Measurements from ENCODE around the gene NDUFC1.
"Not testable (repeated sequence)": the region's sequence is repeated elsewhere in the genome, so short reads cannot be mapped to it uniquely, and the experiment has no call there.

Gene NDUFC1

DNA sequence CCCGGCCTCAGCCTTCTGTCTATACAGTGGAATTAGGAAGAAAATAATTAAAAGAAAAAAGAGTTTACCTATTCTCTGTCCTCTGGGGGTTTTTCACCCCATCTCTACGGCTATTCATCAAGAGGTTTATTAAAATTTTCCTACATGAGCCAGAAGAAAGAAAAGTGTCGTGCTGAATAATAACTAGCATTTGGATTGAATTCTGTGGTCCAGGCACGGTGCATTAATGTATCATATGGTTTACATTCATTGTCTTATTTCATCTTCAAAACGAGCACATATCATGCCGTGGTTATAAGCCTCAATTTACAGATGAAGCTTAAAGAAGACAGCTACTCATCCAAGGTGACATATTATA, 6.4 kb downstream of the NDUFC1 start:
- no peak for DNase-seq

DNA sequence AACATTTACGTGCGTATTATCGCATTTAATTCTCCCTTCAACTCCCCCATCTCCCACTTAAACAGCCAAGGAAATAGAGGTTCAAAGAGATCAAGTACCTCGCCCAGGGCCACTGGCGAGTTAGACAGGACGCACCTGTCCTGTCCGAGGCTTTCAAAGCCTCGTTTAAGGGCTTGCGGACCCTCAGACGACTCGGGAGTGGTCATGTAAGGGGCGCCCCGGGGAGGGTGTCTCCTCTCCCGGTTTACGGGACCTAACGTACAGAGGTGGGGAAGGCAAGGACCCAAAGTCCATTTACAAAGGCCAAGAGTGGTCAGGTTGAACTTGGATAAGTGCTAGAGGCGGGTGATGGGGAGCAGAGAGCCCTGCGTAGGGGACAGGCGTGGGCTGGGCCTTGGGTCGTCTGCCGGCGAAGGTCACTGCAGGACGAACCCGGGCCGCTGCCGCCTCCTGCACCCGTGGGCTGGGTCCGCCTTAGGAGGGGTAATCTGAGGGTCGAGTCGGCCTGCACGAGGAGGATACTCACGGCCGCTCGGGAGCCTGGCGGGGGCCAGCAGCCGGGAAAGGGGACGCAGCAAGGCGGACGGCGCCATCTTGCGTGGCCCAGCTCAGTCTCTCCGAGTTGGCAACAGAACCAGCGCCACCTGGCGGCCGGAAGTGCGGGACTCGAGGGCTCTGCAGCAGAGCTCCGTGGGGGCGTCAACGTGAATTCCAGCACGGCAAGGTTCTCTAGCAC, 6.9 kb downstream of the NDUFC1 start:
- DNase-seq = peak; percentile 72 to 88

DNA sequence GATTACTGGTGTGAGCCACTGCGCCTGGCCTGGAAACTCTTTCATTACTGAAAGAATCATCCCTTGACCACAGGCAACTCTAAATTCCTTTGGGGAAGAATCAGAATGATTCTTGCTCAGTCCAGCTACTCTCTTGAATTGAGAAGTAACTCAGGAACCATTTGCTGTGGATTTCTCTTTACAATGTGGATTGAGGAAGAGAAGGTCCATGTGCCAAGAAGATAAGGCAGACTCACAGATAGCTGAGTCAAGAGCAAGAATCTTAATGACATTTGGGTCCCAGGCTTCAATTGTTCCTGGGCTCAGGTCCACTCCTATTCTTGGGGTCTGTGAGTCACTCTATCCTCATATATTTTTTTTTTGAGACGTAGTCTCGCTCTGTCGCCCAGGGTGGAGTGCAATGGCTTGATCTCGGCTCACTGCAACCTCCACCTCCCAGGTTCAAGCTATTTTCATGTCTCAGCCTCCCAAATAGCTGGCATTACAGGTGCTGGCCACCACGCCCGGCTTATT, 16.0 kb downstream of the NDUFC1 start:
- no peak for DNase-seq

DNA sequence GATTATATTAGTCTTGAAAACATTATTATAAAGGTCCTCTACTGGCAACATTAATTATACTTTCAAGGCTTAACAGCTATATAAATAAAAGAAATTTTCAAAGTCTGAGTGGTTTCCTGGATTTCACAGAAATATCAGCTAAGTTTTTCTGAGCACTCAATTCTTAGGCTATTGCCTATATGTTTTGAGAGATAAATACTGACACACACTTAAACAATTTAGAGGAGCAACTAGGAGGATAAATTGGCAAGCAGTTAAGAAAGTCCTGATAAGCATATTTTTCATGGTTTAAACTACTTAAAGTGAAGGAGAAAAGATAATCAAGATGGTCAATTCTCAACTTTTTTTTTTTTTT, 19.6 kb downstream of the NDUFC1 start:
- DNase-seq = no peak

DNA sequence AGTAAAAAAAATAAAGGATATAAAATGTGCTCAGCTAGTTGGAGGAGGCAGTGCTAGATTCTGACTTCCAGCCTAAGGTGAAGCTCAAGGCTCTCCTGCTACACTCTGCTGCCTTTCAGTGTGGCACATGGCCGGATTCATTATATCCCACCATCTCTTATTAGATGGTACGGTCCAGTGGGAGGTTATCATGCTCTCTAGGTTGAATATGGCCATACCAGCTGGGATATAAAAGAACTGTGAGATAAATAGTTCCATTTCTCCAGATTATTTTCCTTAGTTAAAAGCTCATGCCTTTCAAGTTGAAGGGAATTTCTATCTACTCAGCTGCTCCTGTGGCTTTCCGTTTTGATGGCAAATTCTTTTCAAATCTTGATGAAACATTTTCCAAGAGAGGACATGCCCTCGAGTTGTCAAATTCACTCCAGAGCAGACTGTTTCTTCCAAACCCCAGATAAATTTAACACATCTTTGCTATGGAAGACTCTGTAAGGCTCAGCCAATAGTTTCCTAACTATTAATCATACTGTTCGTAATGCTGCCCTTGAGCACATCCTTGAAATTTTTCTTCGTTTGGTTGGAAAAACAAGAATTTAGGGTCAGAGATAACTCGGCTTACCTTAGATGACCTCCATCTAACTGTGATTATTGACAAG, 20.1 kb downstream of the NDUFC1 start:
- DNase-seq = no peak

DNA sequence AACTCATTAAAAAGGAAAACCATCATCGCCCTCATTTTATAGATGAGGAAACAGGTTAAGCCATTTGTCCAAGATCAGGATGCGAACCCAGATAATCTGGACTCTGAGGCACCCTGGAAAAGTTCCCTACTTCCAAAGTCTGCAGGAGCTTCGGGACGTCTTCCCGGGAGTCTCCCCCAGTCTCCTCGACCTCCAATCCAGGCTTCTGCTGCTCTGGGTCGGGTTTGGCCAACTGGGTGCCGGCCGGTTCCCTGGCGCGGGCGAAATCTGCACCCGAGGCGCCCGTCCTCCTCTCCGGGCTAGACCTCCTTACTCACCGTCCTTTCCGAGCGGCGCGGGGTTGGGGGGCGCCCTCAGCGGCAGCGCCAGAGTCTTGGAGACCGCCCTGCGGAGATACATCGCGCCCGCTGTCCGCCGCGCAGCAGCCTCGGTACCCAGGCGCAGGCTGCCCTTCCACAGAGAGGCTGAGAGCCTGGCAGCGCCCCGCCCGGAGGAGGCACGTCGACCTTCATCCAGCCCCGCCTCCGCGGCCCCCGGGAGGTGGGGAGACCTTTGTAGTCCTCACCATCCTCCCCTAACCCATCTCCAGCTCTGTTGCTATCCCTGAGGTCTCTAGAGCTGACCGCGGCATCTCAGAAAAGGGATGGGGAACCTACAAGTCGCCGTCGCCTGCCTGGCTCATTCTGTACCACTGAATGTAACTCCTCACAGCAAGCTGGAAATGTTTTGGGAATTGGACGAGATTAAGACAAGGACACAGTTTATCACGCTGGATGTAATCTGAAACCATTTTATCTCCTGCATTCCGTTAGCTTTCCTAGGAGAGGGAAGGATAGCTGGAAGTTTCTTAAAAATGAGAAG, 22.3 kb downstream of the NDUFC1 start, which contains the start of gene MGARP:
MGARP (minus strand) TSS at position 466 of the 861 bp plus-strand sequence; CDS start at position 399, 67 bp downstream.
- DNase-seq = no peak

DNA sequence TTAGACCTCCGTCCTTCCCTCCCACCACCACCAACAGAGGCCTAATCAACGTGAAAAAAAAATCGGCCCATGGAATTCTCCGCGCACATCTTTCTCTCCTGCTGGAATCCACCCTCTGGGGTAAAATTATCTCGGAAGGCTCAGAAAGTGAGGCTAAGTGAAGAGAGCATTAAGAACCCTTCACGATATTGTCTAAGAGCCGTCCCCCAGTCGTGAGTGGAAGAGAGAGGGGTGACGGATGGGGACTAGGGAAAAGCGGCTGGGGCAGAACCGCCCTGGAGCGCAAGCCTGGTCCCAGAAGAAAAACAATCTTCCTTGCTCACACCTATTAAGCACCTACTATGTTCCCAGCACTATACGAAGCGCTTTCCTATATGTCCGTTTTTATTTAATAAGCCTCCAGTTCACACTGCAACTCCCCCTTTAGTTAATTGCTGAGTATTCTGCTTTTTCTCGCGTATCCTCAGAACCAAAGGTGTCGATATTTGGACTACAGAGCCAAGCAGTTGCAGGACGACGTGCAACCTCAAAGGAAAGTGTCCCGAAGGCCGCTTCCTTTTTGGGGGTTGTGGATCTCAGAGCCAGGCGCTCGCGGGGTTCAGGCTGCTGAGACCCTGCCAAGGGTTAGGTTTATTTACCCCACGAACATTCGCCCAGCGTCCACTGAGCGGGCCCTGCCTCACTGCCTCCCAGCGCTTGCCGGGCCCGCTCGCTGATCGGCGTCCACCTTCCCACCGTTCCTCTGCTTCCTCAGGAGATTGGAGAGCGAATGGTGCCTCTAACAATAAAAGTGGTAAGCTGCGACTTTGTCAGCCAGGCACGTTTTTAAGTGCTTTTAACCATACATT, 23.1 kb downstream of the NDUFC1 start:
- DNase-seq = no peak

DNA sequence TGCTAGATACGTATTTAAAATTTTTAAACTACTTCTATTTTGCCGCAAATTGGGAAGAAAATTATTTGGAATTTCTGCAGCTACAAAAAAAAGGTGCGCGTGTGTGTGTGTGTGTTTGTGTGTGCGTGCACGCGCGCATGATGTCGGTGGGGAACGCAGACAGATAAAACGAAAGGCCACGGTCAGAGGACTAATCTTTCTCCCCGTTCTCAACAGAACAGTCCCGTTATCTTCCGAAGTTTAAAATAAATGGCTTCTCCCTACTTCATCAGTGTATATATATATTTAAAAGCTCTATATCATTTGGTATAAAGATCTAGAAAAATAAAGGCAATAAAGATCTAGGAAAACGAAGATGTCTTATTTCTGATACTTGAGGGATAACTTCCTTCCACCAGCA, 23.8 kb downstream of the NDUFC1 start:
- DNase-seq = no peak

DNA sequence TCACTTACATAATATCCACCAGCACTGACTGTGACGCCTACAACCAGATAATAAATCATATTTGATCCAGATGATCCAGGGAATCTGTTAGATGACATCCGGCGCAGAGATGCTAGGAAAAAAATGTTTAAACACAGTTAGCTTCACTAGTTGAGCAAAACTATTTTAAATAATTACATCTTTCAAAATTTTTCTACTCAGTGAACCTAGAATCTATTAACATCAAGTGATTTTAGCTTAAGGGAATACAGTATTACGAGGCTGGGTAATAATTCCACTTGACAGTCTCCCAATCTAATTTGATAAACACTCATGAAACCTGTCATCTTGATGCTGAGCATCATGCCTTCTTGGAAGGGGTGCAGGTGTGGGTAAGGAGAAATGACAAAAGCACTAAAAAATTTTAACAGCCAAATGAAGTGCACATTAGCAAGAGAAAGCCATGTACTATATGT, 27.0 kb downstream of the NDUFC1 start:
- no peak for DNase-seq

DNA sequence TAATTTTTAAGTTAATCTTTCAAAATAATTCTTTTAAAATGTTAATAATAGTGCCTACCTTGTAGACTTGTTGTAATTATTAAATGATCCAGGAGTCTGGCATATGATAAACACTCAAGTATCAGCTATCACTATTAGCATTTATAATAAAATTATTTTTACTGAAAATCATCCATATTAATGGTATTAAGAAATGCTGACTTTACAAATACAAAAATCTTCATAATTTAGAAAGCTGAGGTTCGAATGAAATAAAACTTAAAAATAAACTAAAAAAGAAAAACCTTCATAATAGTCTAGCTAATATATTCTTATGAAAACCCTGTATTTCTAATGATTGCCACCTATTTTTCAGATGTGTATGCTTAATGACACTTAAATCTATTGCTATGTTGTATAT, 27.5 kb downstream of the NDUFC1 start:
- DNase-seq = no peak

DNA sequence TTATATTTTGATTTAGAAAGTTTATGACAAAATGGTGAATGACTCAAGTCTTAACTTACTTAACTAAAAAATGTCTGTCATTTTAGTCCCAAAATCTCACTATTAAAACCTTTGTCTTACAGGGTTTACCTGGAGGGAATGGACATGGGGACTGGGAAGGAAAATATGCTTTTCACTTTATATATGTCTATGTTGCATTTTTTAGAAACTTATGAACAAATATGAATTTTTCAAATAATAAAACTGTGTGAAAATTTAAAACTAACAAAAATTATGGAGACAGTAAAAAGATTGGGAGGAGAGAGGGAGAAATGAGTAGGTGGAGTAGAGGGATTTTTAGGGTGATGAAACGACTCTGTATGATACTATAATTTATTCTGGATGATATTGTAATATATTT, 28.4 kb downstream of the NDUFC1 start:
- DNase-seq = no peak

DNA sequence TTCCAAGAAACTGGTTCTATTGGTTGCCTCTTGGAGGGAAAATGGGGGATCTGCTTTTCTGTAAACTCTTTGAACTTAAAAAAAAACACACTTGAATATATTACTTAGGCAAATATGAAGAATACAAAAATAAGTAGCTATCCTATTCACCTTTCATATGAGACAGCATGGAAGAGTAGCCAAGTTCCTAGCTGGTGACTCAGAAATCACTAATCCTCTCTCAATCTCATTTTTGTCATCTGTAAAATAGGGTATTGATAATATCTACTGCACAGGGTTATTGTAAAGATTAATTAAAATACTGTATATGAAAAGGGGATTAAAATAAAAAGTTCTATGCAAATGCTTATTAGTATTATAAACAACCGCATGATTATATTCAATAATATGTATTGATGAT, 35.0 kb downstream of the NDUFC1 start:
- DNase-seq = no peak

DNA sequence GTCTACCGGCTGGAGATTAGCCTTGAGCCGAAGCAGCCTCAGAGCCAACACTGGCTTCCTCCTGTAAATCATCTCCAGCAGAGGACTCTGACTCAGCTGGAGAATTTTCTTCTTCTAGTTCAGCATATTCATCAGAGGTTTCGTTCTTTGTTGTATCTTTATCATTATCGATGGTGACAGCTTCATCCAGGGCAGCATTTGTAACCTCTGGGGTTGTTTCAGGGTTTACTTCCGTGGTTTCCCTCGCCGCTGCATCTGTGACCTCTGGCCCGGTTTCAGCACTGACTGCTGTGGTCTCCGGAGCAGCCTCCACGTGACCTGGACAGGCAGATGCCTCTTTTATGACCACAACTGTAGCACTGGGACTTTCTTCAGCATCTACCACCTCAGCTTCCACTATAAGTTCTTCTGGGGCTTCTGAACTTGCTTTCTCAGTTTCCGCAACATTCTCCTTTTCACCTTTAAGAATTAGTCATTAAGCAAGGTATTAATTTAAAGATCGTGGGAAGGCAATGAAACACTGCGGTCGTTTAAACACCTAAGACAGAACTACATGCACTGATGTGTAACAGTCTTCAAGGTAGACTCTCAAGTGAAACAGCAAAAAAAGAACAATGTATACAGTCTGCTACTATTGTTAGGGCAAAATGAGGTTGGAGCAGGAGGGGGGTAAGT, 35.6 kb downstream of the NDUFC1 start:
- no peak for DNase-seq

DNA sequence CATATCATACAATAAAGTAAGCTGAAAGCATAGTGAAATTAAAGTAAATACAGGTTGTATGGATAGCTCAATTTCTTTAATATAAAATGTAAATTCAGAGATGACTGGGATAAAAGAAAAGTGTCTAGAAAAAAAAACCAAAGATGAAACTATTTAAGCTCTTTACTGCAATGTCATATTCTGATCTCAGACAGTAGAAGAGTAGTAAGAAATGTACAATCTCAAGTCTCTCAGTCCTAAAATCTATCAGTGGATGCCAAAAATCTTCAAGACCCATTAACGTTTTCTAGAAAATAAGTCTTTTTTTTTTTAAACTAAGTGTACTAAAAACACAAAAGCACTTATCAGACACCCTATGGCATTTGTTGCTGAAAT, 36.1 kb downstream of the NDUFC1 start:
- no peak for DNase-seq

DNA sequence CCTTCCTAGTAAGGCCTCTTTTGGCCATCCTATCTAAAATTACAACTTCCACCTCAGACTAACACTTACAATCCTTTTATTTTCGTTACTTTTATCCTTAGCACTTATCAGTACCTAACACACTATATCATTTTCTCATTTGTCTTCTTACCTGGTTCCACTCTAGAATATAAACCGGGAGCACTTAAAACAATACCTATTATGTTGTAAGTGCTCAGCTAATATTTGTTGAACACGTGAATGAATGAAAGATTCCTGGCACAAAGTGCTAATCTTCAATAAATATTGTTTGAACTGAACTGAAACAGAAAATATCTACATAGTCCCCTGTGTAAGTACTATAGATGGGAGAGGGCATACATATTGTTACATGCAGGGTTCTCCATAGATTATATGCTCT, 36.6 kb downstream of the NDUFC1 start:
- no peak for DNase-seq

DNA sequence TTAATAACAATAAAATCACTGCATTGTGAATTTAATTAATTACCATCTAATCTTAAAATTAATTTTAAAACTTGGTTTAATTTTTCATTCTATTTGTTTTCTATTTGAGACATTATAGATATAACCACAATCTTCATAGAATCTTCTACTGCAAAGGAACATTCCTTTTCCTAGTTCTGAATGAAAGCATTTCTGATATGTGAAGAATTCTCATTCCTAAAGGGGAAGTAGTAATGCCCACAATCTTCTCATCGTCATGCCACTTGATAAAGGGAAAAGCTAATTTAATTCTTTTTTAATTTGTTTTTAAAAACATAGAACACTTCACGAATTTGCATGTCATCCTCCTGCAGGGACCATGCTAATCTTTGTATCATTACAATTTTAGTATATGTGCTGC, 45.9 kb downstream of the NDUFC1 start:
- no peak for DNase-seq

DNA sequence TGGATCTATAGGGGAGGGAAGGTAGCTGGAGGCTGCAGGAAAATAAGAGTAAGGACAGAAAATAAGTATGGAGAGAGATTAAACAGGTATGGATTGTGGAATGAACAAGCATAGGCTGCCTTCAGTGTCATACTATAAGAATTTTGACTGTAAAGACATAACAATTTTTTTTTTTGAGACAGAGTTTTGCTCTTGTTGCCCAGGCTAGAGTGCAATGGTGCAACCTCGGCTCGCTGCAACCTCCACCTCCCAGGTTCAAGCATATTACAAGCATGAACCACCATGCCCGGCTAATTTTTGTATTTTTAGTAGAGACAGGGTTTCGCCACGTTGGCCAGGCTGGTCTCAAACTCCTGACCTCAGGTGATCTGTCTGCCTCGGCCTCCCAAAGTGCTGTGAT, 46.7 kb downstream of the NDUFC1 start:
- not testable (repeated sequence) for DNase-seq

DNA sequence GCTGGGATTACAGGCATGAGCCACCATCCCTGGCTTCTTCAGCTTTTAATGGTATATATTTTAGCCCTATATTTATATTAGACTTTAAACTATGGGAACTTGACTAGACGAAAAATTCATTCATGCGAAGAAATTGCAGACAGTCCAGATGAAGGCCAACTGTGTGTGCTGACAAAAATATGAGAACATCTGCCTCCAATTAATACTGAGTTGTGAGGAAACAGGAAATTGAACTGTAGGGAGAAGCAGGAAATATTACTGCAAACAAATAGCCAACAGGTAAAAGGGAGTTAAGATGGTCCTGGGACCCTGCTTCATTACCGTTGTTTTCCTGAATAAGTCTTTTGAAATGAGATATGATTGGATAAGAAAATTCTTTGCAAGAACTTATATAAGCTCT, 48.6 kb downstream of the NDUFC1 start:
- DNase-seq = no peak

DNA sequence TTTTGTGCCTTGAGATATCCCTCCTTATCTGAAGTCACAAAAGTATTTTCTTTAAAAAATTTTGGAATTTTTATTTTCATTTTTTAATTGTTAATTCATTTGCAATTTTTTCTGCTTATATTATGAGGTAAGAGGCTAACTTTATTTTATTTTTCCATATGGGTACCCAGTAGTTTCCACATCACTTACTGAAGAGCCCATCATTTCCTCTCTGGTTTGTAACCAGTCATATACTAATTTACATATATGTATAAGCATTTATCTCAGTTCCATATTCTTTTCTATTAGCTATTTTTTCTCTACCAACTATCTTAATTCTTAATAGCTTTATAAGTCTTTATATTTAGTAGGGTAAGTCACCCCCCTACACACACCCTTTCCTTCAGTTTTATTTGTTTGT, 49.2 kb downstream of the NDUFC1 start:
- DNase-seq = no peak

DNA sequence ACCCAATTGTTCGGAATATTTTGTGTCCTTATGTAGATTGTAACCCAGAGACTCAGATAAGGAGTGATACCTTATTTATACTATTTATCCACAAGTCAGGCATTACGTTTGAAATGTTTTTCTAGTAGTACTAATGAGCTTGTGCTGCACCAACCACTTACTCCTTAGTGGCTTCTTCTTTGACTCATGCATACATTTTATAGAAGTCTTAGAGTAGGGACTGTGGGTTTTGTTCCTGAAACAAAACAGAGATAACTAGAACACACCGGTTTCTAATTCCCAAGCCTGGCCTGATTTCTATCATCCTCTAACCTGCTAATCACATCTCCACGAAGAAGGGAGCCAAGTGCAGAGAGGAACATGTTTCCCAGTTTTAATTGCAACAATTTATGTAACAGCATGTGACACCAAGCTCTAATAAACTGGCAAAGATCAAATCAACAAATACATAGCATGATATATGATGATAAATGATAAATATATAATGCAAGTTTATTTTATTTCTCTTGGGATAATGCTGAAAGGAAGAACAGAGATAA, 54.5 kb downstream of the NDUFC1 start:
- no peak for DNase-seq

DNA sequence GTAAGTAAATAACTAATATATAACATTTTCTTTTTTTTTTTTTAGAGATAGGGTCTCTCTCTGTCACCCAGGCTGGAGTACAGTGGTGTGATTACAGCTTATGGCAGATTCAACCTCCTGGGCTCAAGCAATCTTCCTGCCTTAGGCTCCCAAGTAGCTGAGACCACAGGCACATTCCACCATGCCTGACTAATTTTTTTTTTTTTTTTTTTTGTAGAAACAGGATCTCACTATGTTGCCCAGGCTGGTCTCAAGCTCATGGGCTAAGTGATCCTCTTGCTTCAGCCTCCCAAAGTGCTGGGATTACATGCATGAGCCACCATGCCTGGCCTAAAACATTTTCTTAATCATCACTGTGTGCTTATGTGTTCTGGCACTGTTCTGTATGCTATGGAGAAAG, 55.0 kb downstream of the NDUFC1 start:
- no peak for DNase-seq

DNA sequence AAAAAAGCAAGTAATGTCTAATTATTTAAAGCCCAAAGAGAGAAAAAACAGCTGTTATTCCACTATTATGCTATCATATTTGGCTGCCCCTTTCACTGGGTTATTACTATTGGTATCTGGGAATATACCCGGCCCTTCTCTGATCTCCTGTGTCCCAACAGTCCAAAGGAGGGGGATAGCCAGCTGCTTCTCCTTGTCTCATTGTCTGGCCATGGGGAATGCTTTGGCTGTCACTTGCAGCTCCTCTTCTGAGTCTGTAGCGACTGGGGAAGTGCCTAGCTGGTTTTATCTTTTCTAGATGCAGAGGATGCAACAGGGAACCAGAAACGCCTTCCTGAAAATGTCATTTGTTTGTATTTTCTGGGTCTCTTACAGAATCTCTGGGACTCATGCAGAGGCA, 56.1 kb downstream of the NDUFC1 start:
- DNase-seq = no peak
